ENCODE data around the gene RBP4.

The RBP4 gene

DNA sequence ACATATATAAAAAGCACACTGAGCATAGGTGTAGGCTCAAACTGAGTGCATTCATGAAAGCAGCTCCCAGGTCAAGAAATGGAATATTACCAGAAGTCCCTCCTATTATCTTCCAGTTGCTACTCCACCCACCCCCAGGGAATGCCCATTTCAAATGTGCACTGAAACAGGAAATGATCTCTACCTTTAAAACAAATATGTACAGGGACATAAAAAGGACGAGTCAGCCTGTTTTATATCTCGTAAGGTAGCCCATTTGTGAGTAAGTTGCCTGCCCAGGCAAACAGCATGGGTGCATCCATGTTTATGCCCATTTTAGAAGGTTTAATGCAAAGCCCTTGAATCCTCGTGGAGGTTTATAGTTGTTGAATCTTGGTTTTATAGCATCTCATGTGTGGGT, 24.1 kb downstream of the RBP4 start:
- DNase-seq (ENCODE audit: low spot score): no peak
- Histone ChIP-seq H3K36me3 (ENCODE audit: low read depth) (no peaks in the 10 kb centered on the region), H3K4me1 (ENCODE audit: insufficient read depth, poor library complexity, severe bottlenecking) (peaks cover 4% of the 10 kb centered on the region), H3K4me3 (ENCODE audit: severe bottlenecking) (no peak overlapping the region), H3K27ac (ENCODE audit: poor library complexity, severe bottlenecking) (no peak overlapping the region), H3K9me3 (ENCODE audit: severe bottlenecking) (no peaks in the 10 kb centered on the region), H3K27me3 (ENCODE audit: insufficient read depth, poor library complexity, severe bottlenecking) (no peaks in the 10 kb centered on the region)
- TF ChIP-seq, protein P1, sequence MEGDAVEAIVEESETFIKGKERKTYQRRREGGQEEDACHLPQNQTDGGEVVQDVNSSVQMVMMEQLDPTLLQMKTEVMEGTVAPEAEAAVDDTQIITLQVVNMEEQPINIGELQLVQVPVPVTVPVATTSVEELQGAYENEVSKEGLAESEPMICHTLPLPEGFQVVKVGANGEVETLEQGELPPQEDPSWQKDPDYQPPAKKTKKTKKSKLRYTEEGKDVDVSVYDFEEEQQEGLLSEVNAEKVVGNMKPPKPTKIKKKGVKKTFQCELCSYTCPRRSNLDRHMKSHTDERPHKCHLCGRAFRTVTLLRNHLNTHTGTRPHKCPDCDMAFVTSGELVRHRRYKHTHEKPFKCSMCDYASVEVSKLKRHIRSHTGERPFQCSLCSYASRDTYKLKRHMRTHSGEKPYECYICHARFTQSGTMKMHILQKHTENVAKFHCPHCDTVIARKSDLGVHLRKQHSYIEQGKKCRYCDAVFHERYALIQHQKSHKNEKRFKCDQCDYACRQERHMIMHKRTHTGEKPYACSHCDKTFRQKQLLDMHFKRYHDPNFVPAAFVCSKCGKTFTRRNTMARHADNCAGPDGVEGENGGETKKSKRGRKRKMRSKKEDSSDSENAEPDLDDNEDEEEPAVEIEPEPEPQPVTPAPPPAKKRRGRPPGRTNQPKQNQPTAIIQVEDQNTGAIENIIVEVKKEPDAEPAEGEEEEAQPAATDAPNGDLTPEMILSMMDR (IDR thresholded peaks at IDR 0.05; ENCODE audit: poor library complexity, severe bottlenecking): no peak
- 0 out of 3 replicates have a peak, but pooled peaks have one; percentile 7 for ATAC-seq (ENCODE audit: low read depth)

DNA sequence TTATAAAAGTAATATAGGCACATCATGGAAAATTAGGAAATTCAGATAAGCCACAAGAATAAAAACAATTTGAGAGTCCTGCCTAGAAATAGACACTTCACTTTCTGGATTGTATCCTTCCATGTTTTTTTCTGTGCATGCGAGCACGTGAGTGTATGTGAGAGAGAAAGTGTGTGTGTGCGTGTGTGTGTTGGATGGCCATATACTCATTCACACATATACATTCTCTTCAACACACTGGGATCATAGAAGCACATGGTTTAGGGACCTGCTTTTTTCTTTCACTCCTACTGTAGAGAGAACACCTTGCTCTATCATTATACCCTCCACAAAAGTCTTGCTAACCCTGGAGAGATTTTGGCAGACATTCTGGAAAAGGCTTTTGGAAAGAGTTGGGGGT, 27.1 kb downstream of the RBP4 start:
- DNase-seq (ENCODE audit: low spot score): no peak
- TF ChIP-seq, protein P1 (IDR thresholded peaks at IDR 0.05; ENCODE audit: poor library complexity, severe bottlenecking): no peak
- no peak overlapping the region for H3K4me3 ChIP-seq (ENCODE audit: severe bottlenecking)
- ATAC-seq (ENCODE audit: low read depth): no peak
- H3K27me3 ChIP-seq (ENCODE audit: insufficient read depth, poor library complexity, severe bottlenecking): peaks cover under 1% of the 10 kb centered on the region
- no peaks in the 10 kb centered on the region for H3K9me3 ChIP-seq (ENCODE audit: severe bottlenecking)
- no peak overlapping the region for H3K27ac ChIP-seq (ENCODE audit: poor library complexity, severe bottlenecking)
- no peaks in the 10 kb centered on the region for H3K4me1 ChIP-seq (ENCODE audit: insufficient read depth, poor library complexity, severe bottlenecking)
- H3K36me3 ChIP-seq (ENCODE audit: low read depth): no peaks in the 10 kb centered on the region

DNA sequence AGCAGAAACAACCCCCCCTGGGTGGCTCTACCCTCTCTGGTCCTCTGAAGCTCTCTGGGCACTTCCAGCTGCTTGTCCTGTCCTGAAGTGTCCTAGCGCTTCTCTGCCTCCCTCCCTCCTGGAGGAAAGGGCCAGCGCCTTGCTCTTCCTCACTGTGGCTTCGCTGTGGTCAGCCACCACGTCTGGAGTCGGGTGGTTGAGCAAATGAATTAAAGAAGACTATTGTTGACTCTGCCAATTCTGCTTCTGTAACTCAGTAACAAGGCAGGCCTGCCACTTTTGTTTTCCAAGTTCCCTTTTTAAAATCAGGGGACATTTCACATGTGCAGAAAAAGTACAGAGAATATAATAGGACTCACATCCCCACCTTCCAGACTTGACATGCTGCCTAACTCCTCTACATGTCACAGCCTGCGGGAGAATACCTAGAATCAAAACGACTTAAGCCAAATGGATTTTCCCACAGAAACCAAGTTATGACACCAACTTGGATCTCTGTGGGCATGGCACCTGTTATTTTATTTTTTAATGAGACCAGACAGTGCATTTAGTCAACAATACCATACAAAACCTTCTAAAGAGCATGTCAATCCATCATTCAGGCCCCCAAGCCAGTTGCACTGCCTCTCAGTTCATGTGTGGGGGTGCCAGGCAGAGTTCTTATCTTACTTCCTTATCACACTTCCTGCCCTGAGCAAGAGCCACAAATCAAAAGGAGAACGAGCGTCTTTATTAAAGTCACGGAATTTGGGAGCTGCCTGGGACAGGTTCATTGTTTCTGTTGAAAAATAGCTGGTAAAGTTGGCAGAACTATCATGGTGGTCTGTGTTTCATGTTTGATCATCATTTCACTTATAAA, 27.8 kb downstream of the RBP4 start:
- ATAC-seq (ENCODE audit: low read depth) (no peak), DNase-seq (ENCODE audit: low spot score) (no peak)
- Histone ChIP-seq H3K36me3 (ENCODE audit: low read depth) (no peaks in the 10 kb centered on the region), H3K9me3 (ENCODE audit: severe bottlenecking) (no peaks in the 10 kb centered on the region), H3K27ac (ENCODE audit: poor library complexity, severe bottlenecking) (no peak overlapping the region), H3K27me3 (ENCODE audit: insufficient read depth, poor library complexity, severe bottlenecking) (peaks cover 6% of the 10 kb centered on the region), H3K4me3 (ENCODE audit: severe bottlenecking) (no peak overlapping the region), H3K4me1 (ENCODE audit: insufficient read depth, poor library complexity, severe bottlenecking) (no peaks in the 10 kb centered on the region)
- TF ChIP-seq, protein P1 (IDR thresholded peaks at IDR 0.05; ENCODE audit: poor library complexity, severe bottlenecking): no peak

- no peak for ATAC-seq (ENCODE audit: low read depth)
- H3K4me3 ChIP-seq (ENCODE audit: severe bottlenecking): no peak overlapping the region
- DNase-seq (ENCODE audit: low spot score): no peak
- TF ChIP-seq, protein P1 (IDR thresholded peaks at IDR 0.05; ENCODE audit: poor library complexity, severe bottlenecking): no peak
- no peaks in the 10 kb centered on the region for H3K36me3 ChIP-seq (ENCODE audit: low read depth)
- H3K4me1 ChIP-seq (ENCODE audit: insufficient read depth, poor library complexity, severe bottlenecking): no peaks in the 10 kb centered on the region
- H3K27ac ChIP-seq (ENCODE audit: poor library complexity, severe bottlenecking): no peak overlapping the region
- H3K27me3 ChIP-seq (ENCODE audit: insufficient read depth, poor library complexity, severe bottlenecking): peaks cover 13% of the 10 kb centered on the region
- H3K9me3 ChIP-seq (ENCODE audit: severe bottlenecking): no peaks in the 10 kb centered on the region
Observed at GRCh38 chr10:93572606-93573005, 28.4 kb downstream of the RBP4 start.

GRCh38 chr10:93570383-93570782, 30.7 kb downstream of the RBP4 start:
- no peak for DNase-seq (ENCODE audit: low spot score)
- ATAC-seq (ENCODE audit: low read depth): no peak
- TF ChIP-seq, protein P1 (IDR thresholded peaks at IDR 0.05; ENCODE audit: poor library complexity, severe bottlenecking): no peak
- Histone ChIP-seq H3K4me3 (ENCODE audit: severe bottlenecking) (no peak overlapping the region), H3K36me3 (ENCODE audit: low read depth) (no peaks in the 10 kb centered on the region), H3K4me1 (ENCODE audit: insufficient read depth, poor library complexity, severe bottlenecking) (no peaks in the 10 kb centered on the region), H3K27me3 (ENCODE audit: insufficient read depth, poor library complexity, severe bottlenecking) (peaks cover 35% of the 10 kb centered on the region), H3K27ac (ENCODE audit: poor library complexity, severe bottlenecking) (no peak overlapping the region), H3K9me3 (ENCODE audit: severe bottlenecking) (no peaks in the 10 kb centered on the region)

Measured in RWPE2 (cell line).